MG63 (cell line): ENCODE measurements around the gene GTPBP4. TPM values are rescaled to one million over a fixed set of nuclear protein-coding genes. Genes with fewer than 3 reads are reported as not detected.
"Not testable (repeated sequence)": the region's sequence is repeated elsewhere in the genome, so short reads cannot be mapped to it uniquely, and the experiment has no call there.

ENCODE experiments used
- DNase-seq: peaks from one replicate; pipeline ENCODE4 v3.0.0-alpha.2; 2020
- H3K27me3 ChIP-seq: fragments of 250-450 bp; sonication (Bioruptor Pico); 2 replicates; pipeline ENCODE4 v1.5.1; 2020; ENCODE audit warnings: mild to moderate bottlenecking, moderate library complexity
- H3K36me3 ChIP-seq: fragments of 250-450 bp; sonication (Bioruptor Pico); 2 replicates; pipeline ENCODE4 v1.5.1; 2020; ENCODE audit warnings: mild to moderate bottlenecking, moderate library complexity
- H3K4me3 ChIP-seq: fragments of 250-450 bp; sonication (Bioruptor Pico); 2 replicates; pipeline ENCODE4 v1.5.1; 2020; ENCODE audit warnings: mild to moderate bottlenecking, moderate library complexity
- H3K9me3 ChIP-seq: fragments of 250-450 bp; sonication (Bioruptor Pico); 2 replicates; pipeline ENCODE4 v1.5.1; 2020; ENCODE audit warnings: mild to moderate bottlenecking, moderate library complexity
- total RNA-seq: library from RNA; depleted of rRNA; stranded (reverse); fragments of >200 nt; shearing (Covaris generic); gene quantifications from 2 replicates; pipeline ENCODE4 v1.2.3, GENCODE V29; 2014; ENCODE audit warnings: low replicate concordance

Gene GTPBP4
- total RNA-seq, 1 experiment from 2014 or later = 71.2 TPM

- no peak overlapping the region for H3K4me3 ChIP-seq
These were observed 46.5 kb downstream of the GTPBP4 start for GRCh38 chr10:1034758-1035157.

GRCh38 chr10:1035201-1035600, 47.0 kb downstream of the GTPBP4 start:
- Histone ChIP-seq H3K27me3 (no peaks in the 10 kb centered on the region), H3K36me3 (peaks cover 4% of the 10 kb centered on the region), H3K9me3 (no peaks in the 10 kb centered on the region), H3K4me3 (no peak overlapping the region)
- no peak for DNase-seq

More at GRCh38 chr10:1034758-1035157, 46.5 kb downstream of the GTPBP4 start:
- H3K9me3 ChIP-seq = no peaks in the 10 kb centered on the region
- H3K36me3 ChIP-seq = peaks cover 2% of the 10 kb centered on the region
- DNase-seq = no peak
- H3K27me3 ChIP-seq = no peaks in the 10 kb centered on the region

- no peak for DNase-seq
- no peaks in the 10 kb centered on the region for H3K27me3 ChIP-seq
- H3K36me3 ChIP-seq = peaks cover 13% of the 10 kb centered on the region
- no peaks in the 10 kb centered on the region for H3K9me3 ChIP-seq
- H3K4me3 ChIP-seq = no peak overlapping the region
These were observed 48.1 kb downstream of the GTPBP4 start for GRCh38 chr10:1036341-1036791.

- DNase-seq = no peak
- H3K4me3 ChIP-seq = no peak overlapping the region
- no peaks in the 10 kb centered on the region for H3K9me3 ChIP-seq
- no peaks in the 10 kb centered on the region for H3K27me3 ChIP-seq
- peaks cover 16% of the 10 kb centered on the region for H3K36me3 ChIP-seq
These were observed 48.9 kb downstream of the GTPBP4 start for GRCh38 chr10:1037098-1037497.

- not testable (repeated sequence) for H3K27me3 ChIP-seq, H3K4me3 ChIP-seq, DNase-seq, H3K9me3 ChIP-seq
- peaks cover 27% of the 10 kb centered on the region for H3K36me3 ChIP-seq
These were observed 50.5 kb downstream of the GTPBP4 start for GRCh38 chr10:1038769-1039168.

- no peaks in the 10 kb centered on the region for H3K27me3 ChIP-seq
- no peak for DNase-seq
- H3K36me3 ChIP-seq = peaks cover 36% of the 10 kb centered on the region
- H3K4me3 ChIP-seq = no peak overlapping the region
- H3K9me3 ChIP-seq = no peaks in the 10 kb centered on the region
These were observed 51.9 kb downstream of the GTPBP4 start for GRCh38 chr10:1040133-1040532.

GRCh38 chr10:1041514-1041913, 53.3 kb downstream of the GTPBP4 start:
- DNase-seq = no peak
- Histone ChIP-seq H3K4me3 (no peak overlapping the region), H3K9me3 (no peaks in the 10 kb centered on the region), H3K36me3 (peaks cover 38% of the 10 kb centered on the region), H3K27me3 (no peaks in the 10 kb centered on the region)

- no peak overlapping the region for H3K4me3 ChIP-seq
- no peaks in the 10 kb centered on the region for H3K9me3 ChIP-seq
- no peak for DNase-seq
- H3K36me3 ChIP-seq = peaks cover 35% of the 10 kb centered on the region
- H3K27me3 ChIP-seq = no peaks in the 10 kb centered on the region
These were observed 55.3 kb downstream of the GTPBP4 start for GRCh38 chr10:1043532-1043995.

- H3K27me3 ChIP-seq = no peaks in the 10 kb centered on the region
- DNase-seq = no peak
- no peaks in the 10 kb centered on the region for H3K9me3 ChIP-seq
- H3K36me3 ChIP-seq = peaks cover 35% of the 10 kb centered on the region
- H3K4me3 ChIP-seq = no peak overlapping the region
These were observed 55.9 kb downstream of the GTPBP4 start for GRCh38 chr10:1044146-1044545.

GRCh38 chr10:1044964-1045363, 56.7 kb downstream of the GTPBP4 start:
- no peaks in the 10 kb centered on the region for H3K27me3 ChIP-seq
- no peaks in the 10 kb centered on the region for H3K9me3 ChIP-seq
- peaks cover 35% of the 10 kb centered on the region for H3K36me3 ChIP-seq
- no peak for DNase-seq
- no peak overlapping the region for H3K4me3 ChIP-seq

GRCh38 chr10:1045415-1045814, 57.2 kb downstream of the GTPBP4 start:
- DNase-seq = no peak
- no peak overlapping the region for H3K4me3 ChIP-seq
- H3K36me3 ChIP-seq = peaks cover 31% of the 10 kb centered on the region
- no peaks in the 10 kb centered on the region for H3K27me3 ChIP-seq
- no peaks in the 10 kb centered on the region for H3K9me3 ChIP-seq

GRCh38 chr10:1047937-1048336, 59.7 kb downstream of the GTPBP4 start:
- DNase-seq = no peak
- Histone ChIP-seq H3K9me3 (no peaks in the 10 kb centered on the region), H3K4me3 (peak overlapping the region; percentile 91), H3K36me3 (peaks cover 17% of the 10 kb centered on the region), H3K27me3 (no peaks in the 10 kb centered on the region)

- H3K36me3 ChIP-seq = peaks cover 17% of the 10 kb centered on the region
- no peaks in the 10 kb centered on the region for H3K9me3 ChIP-seq
- no peaks in the 10 kb centered on the region for H3K27me3 ChIP-seq
- peak; percentile 10 for DNase-seq
- peak overlapping the region; percentile 91 for H3K4me3 ChIP-seq
These were observed 60.1 kb downstream of the GTPBP4 start for GRCh38 chr10:1048349-1048731.

- DNase-seq = peak; percentile 98
- Histone ChIP-seq H3K4me3 (peak within 1 kb of the TSS; percentile 91), H3K27me3 (no peaks in the 10 kb centered on the region), H3K36me3 (peaks cover 17% of the 10 kb centered on the region), H3K9me3 (no peaks in the 10 kb centered on the region)
These were observed 60.6 kb downstream of the GTPBP4 start, which contains the start of gene IDI1 for GRCh38 chr10:1048732-1049424. Gene IDI1 (minus strand): TSS chr10:1049119. CDS start chr10:1049003, 116 bp downstream.

GRCh38 chr10:1049425-1049958, 61.3 kb downstream of the GTPBP4 start:
- H3K27me3 ChIP-seq = no peaks in the 10 kb centered on the region
- peak overlapping the region; percentile 91 for H3K4me3 ChIP-seq
- H3K36me3 ChIP-seq = peaks cover 17% of the 10 kb centered on the region
- no peak for DNase-seq
- H3K9me3 ChIP-seq = no peaks in the 10 kb centered on the region

GRCh38 chr10:1050145-1050544, 61.9 kb downstream of the GTPBP4 start:
- Histone ChIP-seq H3K36me3 (peaks cover 19% of the 10 kb centered on the region), H3K27me3 (no peaks in the 10 kb centered on the region), H3K9me3 (no peaks in the 10 kb centered on the region), H3K4me3 (peak overlapping the region; percentile 91)
- DNase-seq = no peak

- Histone ChIP-seq H3K36me3 (peaks cover 17% of the 10 kb centered on the region), H3K27me3 (no peaks in the 10 kb centered on the region), H3K9me3 (no peaks in the 10 kb centered on the region), H3K4me3 (peak overlapping the region; percentile 91)
- DNase-seq = no peak
These were observed 62.3 kb downstream of the GTPBP4 start for GRCh38 chr10:1050554-1050953.

- no peaks in the 10 kb centered on the region for H3K9me3 ChIP-seq
- no peaks in the 10 kb centered on the region for H3K27me3 ChIP-seq
- 0 out of 2 replicates have a peak overlapping the region, but pooled peaks have one; percentile 4 for H3K4me3 ChIP-seq
- DNase-seq = no peak
- peaks cover 28% of the 10 kb centered on the region for H3K36me3 ChIP-seq
These were observed 66.5 kb downstream of the GTPBP4 start for GRCh38 chr10:1054684-1055083.
